ENCODE measurements around the gene PABPN1L. TPM values are rescaled to one million over a fixed set of nuclear protein-coding genes. Genes with fewer than 3 reads are reported as not detected.

The PABPN1L gene
- total and polyA plus RNA-seq, 9 of the 15 experiments (the other 6 are each of a cell fraction or from before 2014, with no cell fraction given) = 0.11 to 0.32 TPM; not detected in 7

- TF ChIP-seq TEAD4 (IDR thresholded peaks at IDR 0.05; ENCODE audit: low read length) (peak; percentile 87), TEAD4 (CRISPR knock-in tag; IDR thresholded peaks at IDR 0.05; ENCODE audit: borderline replicate concordance) (no peak), HBP1 (CRISPR knock-in tag; IDR thresholded peaks at IDR 0.05) (peak; percentile 63; the same call in 1 of the 2 replicates), DPF2 (IDR thresholded peaks at IDR 0.05) (peak; percentile 65; the same call in 1 of the 2 replicates), ZNF140 (CRISPR knock-in tag; IDR thresholded peaks at IDR 0.05) (no peak), NFE2 (IDR thresholded peaks at IDR 0.05; ENCODE audit: low read depth) (no peak), MITF (IDR thresholded peaks at IDR 0.05) (no peak), KDM1A (IDR thresholded peaks at IDR 0.05) (0 out of 4 replicates have a peak, but pooled peaks of 1 of the 2 experiments have one; percentile 46), SAFB (IDR thresholded peaks at IDR 0.05; ENCODE audit: borderline replicate concordance, low read depth, low read length) (no peak), NRF1 (conservative IDR thresholded peaks at IDR 0.05 in 1 of 2, IDR thresholded peaks at IDR 0.05 in 1 of 2) (peak; percentile 57 to 69), MTA2 (IDR thresholded peaks at IDR 0.05; ENCODE audit: low read depth) (no peak), CCNT2 (IDR thresholded peaks at IDR 0.05; ENCODE audit: borderline replicate concordance, extremely low read depth, insufficient read length, low read depth, low read length) (peak; percentile 50), ETV6 (IDR thresholded peaks at IDR 0.05; ENCODE audit: borderline replicate concordance in 1 of 2, low read depth in 2 of 2, low read length in 1 of 2) (no peak), ETV6 (CRISPR knock-in tag; IDR thresholded peaks at IDR 0.05; ENCODE audit: borderline replicate concordance) (no peak)
- TF ChIP-seq, protein P1, sequence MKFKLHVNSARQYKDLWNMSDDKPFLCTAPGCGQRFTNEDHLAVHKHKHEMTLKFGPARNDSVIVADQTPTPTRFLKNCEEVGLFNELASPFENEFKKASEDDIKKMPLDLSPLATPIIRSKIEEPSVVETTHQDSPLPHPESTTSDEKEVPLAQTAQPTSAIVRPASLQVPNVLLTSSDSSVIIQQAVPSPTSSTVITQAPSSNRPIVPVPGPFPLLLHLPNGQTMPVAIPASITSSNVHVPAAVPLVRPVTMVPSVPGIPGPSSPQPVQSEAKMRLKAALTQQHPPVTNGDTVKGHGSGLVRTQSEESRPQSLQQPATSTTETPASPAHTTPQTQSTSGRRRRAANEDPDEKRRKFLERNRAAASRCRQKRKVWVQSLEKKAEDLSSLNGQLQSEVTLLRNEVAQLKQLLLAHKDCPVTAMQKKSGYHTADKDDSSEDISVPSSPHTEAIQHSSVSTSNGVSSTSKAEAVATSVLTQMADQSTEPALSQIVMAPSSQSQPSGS (CRISPR knock-in tag; IDR thresholded peaks at IDR 0.05) = no peak
- TF ChIP-seq, protein P2, sequence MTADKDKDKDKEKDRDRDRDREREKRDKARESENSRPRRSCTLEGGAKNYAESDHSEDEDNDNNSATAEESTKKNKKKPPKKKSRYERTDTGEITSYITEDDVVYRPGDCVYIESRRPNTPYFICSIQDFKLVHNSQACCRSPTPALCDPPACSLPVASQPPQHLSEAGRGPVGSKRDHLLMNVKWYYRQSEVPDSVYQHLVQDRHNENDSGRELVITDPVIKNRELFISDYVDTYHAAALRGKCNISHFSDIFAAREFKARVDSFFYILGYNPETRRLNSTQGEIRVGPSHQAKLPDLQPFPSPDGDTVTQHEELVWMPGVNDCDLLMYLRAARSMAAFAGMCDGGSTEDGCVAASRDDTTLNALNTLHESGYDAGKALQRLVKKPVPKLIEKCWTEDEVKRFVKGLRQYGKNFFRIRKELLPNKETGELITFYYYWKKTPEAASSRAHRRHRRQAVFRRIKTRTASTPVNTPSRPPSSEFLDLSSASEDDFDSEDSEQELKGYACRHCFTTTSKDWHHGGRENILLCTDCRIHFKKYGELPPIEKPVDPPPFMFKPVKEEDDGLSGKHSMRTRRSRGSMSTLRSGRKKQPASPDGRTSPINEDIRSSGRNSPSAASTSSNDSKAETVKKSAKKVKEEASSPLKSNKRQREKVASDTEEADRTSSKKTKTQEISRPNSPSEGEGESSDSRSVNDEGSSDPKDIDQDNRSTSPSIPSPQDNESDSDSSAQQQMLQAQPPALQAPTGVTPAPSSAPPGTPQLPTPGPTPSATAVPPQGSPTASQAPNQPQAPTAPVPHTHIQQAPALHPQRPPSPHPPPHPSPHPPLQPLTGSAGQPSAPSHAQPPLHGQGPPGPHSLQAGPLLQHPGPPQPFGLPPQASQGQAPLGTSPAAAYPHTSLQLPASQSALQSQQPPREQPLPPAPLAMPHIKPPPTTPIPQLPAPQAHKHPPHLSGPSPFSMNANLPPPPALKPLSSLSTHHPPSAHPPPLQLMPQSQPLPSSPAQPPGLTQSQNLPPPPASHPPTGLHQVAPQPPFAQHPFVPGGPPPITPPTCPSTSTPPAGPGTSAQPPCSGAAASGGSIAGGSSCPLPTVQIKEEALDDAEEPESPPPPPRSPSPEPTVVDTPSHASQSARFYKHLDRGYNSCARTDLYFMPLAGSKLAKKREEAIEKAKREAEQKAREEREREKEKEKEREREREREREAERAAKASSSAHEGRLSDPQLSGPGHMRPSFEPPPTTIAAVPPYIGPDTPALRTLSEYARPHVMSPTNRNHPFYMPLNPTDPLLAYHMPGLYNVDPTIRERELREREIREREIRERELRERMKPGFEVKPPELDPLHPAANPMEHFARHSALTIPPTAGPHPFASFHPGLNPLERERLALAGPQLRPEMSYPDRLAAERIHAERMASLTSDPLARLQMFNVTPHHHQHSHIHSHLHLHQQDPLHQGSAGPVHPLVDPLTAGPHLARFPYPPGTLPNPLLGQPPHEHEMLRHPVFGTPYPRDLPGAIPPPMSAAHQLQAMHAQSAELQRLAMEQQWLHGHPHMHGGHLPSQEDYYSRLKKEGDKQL (CRISPR knock-in tag; IDR thresholded peaks at IDR 0.05; ENCODE audit: borderline replicate concordance) = no peak
Observed at GRCh38 chr16:88882358-88883030, 16.0 kb upstream of the PABPN1L start (continued).

Data from K562 (cell line).